GM21825 (cell line): ENCODE data around the gene WDR64.
A peak's percentile ranks its signal among the peaks of the same experiment; 100 is the strongest.
"Not testable (repeated sequence)": the region's sequence is repeated elsewhere in the genome, so short reads cannot be mapped to it uniquely, and the experiment has no call there.

Source experiments
- ATAC-seq: cut with Tn5 transposase; IDR thresholded peaks from one replicate; pipeline ENCODE4 v1.9.1; 2021; ENCODE audit warnings: mild to moderate bottlenecking, moderate library complexity; ENCODE audit not compliant: unreplicated experiment

The WDR64 gene

DNA sequence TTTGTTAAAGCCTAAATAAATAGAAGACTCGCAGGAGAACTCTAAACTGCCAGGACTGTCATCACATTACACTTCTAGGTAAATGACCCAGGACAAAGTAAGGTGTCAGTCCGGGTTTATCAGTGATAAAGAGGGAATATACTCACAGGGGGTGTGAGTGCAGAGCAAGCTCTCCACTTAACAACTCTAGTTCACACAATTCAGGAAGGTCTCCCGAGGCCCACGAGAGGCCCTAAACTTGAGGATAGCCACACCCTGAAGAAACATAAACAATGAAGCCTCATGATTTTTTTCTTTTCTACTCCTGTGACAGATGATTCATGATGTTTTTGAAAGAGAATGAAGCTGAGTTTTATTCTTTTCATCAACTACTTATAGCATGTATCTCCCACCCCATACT lies 130.3 kb downstream of the WDR64 start:
- no peak for ATAC-seq

DNA sequence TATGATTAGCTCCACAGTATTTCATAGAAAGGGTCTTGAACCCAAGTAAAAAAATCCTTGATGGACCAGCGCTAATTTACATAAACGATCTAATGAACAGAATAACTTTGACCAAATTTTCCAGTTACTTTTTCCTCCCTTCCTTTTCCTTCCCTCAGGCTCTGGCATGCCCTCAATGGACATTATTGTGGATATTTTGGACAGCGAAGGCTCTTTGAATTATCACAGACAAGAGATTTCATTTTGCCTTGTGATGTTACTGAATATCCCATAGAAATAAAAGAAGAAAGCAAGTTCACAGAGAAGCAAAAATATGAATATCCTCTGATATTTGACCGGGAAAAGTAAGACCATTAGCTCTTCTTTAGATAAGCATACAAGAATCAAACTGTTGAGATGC lies 135.6 kb downstream of the WDR64 start:
- ATAC-seq = no peak

DNA sequence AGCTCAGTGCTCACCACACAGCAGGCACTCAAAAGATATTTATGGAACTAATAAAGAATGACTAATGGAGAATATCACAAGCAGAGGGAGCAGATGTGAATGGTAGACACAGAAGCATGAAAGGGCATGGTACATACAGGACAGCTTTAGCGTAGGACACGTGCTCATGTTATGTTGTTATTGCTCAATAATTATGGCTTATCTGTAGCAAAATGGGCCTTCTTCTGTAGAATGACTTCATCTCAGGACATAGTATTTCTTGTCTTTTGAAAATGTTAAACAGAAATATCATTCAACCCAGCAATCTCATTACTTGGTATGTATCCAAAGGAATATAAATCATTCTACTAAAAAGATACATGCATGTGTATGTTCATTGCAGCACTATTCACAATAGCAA lies 137.0 kb downstream of the WDR64 start:
- no peak for ATAC-seq

DNA sequence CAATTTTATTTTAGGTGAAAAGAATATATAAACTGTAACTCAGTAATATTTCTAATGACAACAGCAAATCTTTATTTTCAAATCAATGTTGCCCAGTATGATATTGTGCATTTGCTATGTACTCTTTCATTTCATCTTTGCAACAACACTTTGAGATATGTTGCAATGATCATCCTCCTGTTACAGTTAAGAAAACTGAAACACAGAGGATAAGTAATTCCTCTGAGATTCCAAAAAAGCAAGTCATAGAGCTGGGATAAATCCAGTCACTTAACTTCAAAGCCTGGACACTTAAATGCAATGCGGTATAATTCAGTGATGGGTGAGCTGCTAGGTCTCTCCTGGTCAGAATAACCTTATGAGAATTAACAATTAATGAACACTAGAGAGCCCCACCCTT lies 147.3 kb downstream of the WDR64 start:
- no peak for ATAC-seq

DNA sequence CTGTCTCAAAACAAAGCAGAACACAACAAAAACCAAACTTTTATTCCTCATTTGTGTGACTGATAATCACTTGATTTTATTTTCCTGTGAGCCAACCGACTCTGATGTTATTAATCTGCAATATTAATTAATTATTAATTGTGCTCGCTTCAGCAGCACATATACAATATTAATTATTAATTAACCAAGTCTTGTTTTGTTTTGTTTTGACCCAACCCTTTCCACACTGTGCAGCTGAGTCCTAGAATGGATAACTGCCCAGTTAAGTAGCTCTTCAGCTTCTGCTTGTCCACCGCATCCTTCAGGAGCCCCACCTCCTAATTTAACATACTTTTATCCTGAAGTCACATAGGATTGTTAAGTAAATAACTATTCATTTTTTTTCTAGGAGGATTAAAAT lies 148.6 kb downstream of the WDR64 start:
- no peak for ATAC-seq

DNA sequence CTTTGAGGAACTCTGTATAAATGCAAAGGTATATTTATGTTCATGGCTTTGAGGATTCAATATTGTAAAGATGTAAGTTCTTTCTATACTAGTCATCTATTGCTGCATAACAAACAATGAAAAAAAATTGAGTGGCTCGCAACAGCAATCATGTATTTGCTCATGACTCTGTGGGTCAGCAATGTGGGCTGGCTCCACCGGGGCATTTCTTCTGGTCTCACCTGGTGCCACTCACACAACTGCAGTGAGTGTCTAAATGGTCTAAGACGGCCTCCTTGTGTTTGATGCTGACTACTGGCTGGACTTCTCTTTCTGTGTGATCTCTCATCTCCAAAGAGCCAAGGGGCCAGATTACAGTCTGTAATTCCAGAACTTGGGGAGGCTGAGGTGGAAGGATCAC lies 150.8 kb downstream of the WDR64 start:
- ATAC-seq = no peak

DNA sequence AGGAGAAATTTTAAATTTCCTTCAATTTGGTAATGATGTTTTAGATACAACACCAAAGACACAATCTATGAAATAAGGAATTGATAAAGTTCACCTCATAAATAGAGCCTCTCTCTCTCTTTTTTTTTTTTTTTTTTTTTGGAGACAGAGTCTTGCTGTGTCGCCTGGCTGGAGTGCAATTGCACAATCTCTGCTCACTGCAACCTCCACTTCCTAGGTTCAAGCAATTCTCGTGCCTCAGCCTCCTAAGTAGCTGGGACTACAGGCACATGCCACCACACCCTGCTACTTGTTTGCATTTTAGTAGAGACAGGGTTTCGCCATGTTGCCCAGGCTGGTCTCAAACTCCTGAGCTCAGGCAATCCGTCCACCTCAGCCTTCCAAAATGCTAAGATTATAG lies 152.6 kb downstream of the WDR64 start:
- not testable (repeated sequence) for ATAC-seq

DNA sequence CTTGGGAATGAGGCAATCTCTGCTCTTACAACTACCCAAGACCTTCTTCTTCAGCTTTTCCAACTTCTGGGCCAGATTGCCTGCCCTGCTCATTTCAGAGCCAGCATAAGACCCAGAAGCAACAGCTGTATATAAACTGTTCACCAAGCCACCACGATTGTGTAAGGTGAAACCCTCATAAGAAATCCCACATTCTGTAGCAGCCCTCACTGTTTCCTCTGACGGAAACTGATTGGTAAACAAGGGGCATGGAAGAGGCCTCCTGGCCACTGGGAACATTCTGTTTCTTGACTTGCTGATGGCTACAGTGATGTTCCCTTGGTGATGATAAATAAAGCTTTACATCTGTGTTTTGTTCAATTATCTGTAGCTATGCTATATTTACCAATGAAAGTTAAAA lies 156.2 kb downstream of the WDR64 start:
- ATAC-seq = no peak

DNA sequence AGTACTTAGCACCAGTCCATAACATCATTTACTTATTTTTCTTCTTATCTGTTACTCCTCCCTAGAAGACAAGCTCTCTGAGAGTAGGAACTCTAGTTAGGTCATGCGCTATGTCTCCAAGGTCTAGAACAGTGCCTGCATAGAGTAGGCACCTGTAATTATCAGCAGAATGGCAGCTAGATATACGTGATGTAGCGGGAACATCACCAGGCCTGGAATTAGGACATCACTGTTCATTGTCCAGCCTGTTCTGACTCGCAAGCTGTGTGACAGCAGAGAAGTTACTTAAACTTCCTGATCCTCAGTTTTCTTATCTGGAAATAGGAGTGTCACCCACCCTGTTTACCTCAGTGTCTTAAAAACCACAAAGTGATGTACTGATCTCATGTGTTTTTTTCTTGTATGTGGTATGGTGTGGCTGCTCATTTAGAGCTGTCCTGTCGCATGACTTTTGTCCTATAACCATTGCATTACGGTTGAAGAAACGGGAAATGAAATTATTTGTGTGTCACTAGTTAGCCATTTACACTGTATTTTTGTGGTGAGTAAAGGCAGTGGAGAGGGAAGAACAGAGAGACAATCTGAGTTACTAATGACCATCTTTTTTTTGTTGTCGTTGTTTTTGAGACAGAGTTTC lies 158.8 kb downstream of the WDR64 start:
- ATAC-seq = peak; percentile 67

DNA sequence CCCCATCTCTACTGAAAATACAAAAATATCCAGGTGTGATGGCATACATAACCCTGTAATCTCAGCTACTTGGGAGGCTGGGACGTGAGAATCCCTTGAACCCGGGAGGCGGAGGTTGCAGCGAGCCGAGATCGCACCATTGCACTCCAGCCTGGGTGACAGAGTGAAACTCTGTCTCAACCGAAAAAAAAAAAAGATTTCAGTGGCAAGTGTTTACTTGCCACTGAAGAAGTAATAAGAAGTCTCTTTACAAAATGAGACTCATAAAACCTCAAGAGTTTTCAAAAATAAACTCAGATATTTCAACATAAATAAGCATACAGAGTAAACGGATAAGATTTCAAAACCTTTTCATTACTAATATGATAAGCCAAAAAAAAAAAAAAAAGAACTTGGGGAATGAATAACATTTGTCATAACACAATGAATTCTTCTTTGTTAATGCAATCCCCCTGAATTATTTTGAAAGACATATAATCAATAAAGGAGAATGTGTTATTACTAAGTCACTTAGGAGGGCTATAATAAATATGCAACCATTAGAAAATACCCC lies 161.8 kb downstream of the WDR64 start:
- ATAC-seq = no peak

DNA sequence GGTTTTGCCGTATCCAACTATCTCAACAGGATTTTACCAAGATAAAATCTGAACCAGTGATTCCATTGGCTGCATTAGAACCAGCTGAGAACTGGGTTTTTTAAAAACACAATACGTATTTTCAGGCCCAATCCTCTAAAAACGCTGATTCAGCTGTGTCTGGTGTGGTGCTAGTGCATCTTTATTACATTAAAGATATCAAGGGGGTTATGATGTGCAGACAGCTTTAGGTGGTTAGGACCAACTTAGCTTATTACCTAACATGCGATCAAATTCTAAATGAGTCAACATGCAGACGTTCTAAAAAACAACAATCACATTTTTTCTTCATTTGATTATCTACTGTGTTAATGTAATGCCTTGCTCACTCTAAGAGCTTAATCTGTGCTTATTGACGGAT lies 163.9 kb downstream of the WDR64 start:
- no peak for ATAC-seq

DNA sequence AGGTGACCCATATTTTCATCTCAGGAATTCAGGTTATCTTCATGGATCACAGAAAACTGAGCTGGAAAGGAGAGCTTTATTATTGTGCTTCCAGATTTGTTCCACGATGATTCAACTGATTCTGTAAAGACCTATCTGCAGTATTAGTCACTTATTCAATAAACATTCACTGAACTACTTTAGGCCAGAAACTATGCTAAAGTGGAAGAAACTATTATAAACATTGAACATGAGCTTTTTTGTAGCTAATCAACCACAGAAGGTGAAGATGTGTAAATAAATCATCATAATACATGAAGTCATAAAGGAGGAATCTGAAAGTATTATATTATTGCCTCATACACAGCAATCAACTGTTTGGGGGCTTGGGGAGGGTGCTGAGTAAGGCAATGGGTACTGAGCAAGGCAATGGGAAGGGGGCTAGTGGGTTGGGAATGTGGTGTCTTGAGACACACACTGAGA lies 165.3 kb downstream of the WDR64 start:
- ATAC-seq = no peak

DNA sequence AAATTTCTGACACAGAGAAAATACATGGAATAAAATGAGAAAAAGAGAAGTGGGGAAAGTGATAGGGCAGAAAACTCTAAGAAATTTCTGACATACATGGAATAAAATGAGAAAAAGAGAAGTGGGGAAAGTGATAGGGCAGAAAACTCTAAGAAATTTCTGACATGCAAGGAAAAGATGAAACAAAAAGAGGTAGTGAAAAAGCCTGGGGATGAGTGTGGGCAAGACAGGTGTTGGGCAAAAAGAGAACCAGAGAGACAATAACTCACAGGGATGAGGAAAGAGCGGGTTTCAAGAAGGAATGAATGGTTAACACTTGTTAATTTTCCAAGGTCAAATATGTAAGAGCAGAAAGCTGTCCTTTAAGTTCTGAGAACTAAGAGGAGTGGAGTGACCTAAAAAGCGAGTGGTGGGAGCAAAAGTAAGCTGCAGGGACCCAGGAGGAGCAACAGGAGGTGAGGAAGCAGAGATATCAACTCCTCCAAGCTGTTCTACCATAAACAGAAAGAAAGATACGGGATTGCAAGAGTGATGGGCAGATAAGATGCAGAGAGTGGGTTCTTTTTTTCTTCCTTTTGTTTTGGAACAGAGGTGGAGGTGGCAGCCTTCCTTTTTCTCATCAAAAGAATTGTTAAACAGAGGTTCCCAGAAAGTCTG lies 166.0 kb downstream of the WDR64 start:
- ATAC-seq = no peak

DNA sequence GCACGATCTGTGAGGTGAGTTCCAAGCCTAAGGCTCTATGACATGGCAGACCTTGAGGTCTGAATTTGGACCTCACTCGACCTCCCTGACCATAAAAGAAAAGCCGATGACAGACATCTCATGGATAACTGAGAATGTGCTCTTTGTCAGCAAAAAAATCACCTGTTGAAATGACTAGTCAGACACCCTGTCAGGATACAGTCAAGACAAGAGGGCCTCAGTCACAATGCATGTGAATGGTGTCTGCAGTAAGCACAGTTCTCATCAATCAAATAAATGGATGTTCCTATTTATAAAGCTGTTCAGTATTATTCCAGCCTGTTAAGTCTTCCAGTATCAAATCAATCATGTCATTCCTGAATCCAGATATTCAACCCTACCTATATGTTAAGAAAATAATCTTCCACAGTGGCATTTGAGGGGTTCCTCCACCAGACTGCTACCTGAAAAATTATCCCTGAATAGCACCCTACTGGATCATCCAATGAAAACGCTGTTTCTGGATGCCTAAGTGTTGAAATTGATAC lies 167.3 kb downstream of the WDR64 start:
- ATAC-seq = no peak

DNA sequence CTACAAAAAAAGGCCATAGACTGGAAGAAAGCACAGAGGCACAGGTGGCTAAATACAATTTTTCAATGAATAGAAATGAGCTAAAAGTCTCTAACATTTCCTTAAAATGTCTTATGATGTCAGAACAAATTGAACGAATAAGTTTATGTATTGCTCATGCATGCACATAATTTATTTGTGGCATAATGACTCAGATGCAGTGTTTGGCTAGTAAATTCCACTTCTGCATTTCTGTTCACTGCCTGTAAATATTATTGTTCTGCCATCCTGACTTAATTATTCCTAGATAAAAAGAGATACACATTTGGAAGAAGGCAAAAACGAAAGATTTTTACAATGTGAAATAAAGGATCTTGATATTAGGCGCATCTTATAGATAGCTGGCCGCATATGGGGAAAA lies 169.3 kb downstream of the WDR64 start:
- ATAC-seq = no peak

DNA sequence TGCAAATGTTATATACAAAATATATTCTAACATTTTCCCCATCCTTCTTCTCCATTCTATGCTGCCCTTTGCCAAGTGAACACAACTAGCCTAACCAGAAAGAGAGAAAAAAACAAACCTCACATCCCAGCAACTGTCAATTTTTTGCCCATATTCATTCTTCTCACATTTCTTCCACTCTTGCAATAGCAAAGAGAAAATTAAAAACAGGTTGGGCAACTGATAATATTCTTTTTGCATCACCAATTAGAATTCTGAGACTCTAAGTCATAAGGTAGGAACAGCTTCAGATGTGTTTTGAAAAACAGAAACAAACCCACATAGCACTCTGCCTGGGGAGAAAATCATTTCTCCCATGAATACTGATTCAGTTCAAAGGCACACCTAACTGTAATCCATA lies 170.8 kb downstream of the WDR64 start:
- ATAC-seq = no peak

DNA sequence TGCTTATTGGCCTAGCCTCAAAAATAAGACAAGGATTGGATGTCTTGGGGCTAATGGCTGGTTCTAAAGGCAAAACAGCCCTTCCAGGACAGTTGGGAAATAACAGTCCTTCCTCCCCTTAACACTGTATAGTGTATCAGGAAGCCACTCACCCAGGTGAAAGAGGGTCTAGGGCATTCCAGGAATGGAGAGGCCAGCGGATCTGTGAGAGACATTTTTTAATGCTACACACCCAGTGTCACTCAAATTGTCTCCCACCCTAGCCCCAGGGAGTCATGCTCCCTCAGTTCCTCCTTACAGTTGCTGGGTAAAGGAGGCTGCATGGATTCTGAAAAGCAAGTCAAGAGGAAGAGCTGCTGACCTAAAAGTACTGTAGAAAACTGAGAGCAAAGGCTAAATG lies 171.8 kb downstream of the WDR64 start:
- ATAC-seq = no peak

DNA sequence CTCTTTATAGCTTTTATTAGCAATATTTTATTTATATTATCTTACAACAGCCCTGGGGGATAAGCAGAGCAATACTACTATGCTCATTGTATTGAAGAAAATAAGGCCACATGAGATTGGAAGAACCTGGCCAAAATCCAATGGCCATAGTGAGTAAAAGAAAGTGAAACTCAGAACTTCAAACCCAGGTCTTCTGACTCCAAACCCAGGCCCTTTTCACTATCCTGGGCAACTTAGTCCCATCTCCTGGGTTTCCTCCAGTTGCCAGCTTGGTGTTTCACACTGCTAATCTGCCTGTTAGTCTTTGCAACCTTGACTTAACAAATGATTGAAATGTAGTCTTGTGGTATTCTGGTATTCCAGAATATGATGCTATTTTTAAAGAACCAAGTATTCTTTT lies 173.5 kb downstream of the WDR64 start:
- no peak for ATAC-seq

DNA sequence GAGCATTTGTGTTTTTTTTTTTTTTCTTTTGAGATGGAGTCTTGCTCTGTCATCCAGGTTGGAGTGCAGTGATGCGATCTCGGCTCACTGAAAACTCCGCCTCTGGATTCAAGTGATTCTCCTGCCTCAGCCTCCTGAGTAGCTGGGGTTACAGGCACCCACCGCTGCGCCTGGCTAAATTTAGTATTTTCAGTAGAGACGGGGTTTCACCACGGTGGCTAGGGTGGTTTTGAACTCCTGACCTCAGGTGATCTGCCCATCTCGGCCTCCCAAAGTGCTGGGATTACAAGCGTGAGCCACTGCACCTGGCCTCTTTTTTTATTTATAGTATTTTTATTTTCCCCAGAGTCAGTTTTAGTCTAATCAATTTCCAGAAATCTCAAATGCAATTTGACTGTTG lies 174.5 kb downstream of the WDR64 start:
- ATAC-seq = not testable (repeated sequence)

DNA sequence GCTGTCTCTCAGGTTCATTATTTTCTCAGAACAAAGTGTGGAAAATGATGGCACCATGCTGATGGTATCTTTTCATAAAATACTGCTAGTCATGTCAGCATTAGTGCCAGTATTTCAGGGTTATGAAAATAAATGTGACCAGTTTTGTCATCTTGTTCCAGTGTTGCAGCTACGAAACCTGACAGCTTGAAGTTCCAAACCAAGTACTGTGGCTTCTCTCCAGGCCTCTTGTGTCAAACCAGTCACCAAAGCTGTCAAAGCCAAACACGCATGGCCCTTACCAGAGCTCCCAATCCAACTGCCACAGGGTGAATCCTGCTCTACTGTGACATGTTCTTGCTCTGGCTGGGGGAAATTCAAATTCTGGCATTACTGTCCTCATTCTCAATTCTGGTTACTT lies 175.2 kb downstream of the WDR64 start:
- ATAC-seq = no peak

DNA sequence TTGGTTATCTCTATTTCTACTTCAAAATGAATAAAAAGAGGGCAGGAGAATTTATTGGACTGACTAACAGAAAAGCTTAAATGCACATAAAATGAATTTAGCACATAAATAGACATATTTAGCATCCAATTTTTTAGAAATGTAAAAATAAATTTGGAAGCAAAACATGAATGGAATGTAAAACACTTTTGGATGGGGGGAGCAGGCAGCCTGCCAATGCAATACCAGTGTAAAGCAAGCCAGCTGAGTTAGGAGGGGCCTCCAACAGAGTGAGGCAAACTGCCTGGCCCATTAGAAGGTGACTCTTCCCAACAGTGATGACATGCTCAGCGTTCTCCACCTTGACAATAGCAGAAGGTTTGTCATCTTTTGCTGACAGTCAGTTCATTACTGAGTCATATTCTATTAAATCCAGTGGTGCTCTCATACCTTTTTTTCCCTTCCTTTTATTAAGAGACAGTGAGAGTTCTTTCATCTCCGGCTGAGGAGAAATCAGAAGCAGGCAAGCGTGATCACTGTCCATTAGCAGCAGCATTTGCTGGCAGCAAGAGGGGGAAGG lies 176.5 kb downstream of the WDR64 start:
- ATAC-seq = no peak

DNA sequence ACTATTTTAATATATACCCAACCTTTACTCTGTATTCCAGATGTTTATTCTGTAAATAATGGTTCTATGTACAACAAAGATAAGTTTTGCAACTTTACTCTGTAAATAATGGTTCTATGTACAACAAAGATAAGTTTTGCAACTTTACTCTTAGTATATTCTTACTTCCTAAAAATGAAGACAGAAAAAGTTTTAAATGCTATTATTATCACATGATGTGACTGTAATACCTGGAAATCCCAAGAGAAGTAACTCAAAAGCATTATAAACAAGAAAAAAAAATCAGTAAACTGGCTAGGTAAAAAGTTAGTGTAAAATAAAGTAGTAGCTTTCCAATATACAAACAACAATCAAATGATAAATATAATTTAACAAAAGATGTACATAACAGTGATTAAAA lies 177.4 kb downstream of the WDR64 start:
- ATAC-seq = no peak
